Measurements from ENCODE around the gene HOXC9. TPM values are rescaled to one million over a fixed set of nuclear protein-coding genes. Genes with fewer than 3 reads are reported as not detected.

HOXC9 gene
- total and polyA plus RNA-seq, 4 donors = 0.38 to 9.0 (median 2.6) TPM; not detected in 1

- peak in 1 of 2 donors; percentile 67 for DNase-seq
- H3K9me3 ChIP-seq (ENCODE audit: control insufficient read depth, low read length) = no peaks in the 10 kb centered on the region
- intact Hi-C loops (cut with DNase I) = no loop called here
Measured at GRCh38 chr12:53968214-53969127, 31.5 kb upstream of the HOXC9 start.

DNA sequence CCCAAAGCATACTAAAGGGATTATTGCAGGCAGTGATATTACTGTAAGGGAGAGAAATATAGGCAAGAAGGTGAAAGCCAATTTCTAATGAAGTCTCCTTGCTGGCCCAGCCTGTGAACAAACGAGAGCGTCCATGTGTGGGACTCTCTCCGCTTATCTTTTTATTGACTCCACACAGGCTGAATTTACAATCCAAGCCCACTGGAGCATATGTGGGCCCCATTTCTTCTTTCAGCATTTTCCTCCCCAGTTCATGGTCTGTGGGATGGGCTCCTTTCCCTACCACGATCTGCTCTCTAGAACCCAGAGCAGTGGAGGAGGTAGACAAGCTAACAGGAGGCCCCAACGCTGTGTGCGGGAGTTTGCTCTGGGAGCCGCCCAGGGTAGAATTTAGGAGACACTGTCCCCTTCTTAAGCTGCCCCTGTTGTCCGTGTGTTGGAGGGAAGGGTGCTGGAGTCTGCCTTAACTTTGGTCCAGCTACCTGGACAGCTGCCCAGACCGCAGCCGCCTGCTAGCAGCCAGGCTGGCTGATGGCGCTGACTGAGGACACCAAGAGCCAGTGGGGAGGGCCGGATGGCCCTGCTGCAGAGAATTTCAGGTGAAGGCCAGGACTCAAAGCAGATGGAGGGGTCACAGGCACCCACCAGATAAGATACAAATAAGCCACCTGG is 30.2 kb upstream of the HOXC9 start:
- Histone ChIP-seq H3K9me3 (ENCODE audit: control insufficient read depth, low read length) (no peaks in the 10 kb centered on the region), H3K27ac (ENCODE audit: low read depth in 1 of 2, low read length in 2 of 2) (no peak overlapping the region), H3K4me3 (ENCODE audit: low read length in 2 of 2) (no peak overlapping the region), H3K36me3 (ENCODE audit: control insufficient read depth in 1 of 2, insufficient read depth in 2 of 2, low read length in 1 of 2) (no peaks in the 10 kb centered on the region), H3K27me3 (ENCODE audit: control insufficient read depth in 1 of 2, insufficient read depth in 2 of 2, low read length in 1 of 2) (no peaks in the 10 kb centered on the region), H3K4me1 (ENCODE audit: control insufficient read depth in 1 of 2, insufficient read depth in 2 of 2, low read length in 2 of 2) (no peaks in the 10 kb centered on the region)
- ATAC-seq (ENCODE audit: low FRiP score) (no peak), DNase-seq (no peak)
- intact Hi-C loops (cut with DNase I) = no loop called here
- 23 to 24% methylated on average over 12 of the region's 12 CpGs for WGBS, 2 donors

More at GRCh38 chr12:53968214-53969127, 31.5 kb upstream of the HOXC9 start:
- Histone ChIP-seq H3K4me3 (ENCODE audit: low read length in 2 of 2) (no peak overlapping the region), H3K27me3 (ENCODE audit: control insufficient read depth in 1 of 2, insufficient read depth in 2 of 2, low read length in 1 of 2) (no peaks in the 10 kb centered on the region), H3K4me1 (ENCODE audit: control insufficient read depth in 1 of 2, insufficient read depth in 2 of 2, low read length in 2 of 2) (no peaks in the 10 kb centered on the region), H3K36me3 (ENCODE audit: control insufficient read depth in 1 of 2, insufficient read depth in 2 of 2, low read length in 1 of 2) (no peaks in the 10 kb centered on the region), H3K27ac (ENCODE audit: low read depth in 1 of 2, low read length in 2 of 2) (no peak overlapping the region)
- WGBS, 2 donors = 67% methylated on average over 24 of the region's 24 CpGs
- no peak for ATAC-seq (ENCODE audit: low FRiP score)

DNA sequence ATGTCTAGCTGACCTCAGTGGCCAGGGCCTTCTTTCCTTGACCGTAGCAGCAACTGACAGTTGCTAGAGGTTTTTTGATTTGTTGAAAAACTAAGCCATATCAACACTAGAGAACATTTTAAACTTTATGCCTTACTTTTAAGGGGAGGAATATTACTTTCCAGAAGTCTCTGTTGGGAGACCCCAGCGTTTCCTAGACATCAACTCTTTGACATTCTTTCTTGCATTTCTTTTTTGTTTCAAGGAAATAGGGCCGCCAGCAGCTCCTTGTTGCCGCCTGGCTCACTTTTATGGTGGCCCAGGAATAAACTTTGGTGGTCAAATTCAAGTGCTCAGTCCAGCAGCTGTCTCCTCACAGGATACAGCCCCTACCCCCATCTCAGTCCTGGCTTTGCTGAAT is 29.5 kb upstream of the HOXC9 start:
- H3K4me3 ChIP-seq (ENCODE audit: low read length in 2 of 2) = no peak overlapping the region
- intact Hi-C loops (cut with DNase I) = no loop called here
- H3K4me1 ChIP-seq (ENCODE audit: control insufficient read depth in 1 of 2, insufficient read depth in 2 of 2, low read length in 2 of 2) = no peaks in the 10 kb centered on the region
- no peak for DNase-seq
- 60 to 63% methylated on average over 4 of the region's 4 CpGs for WGBS, 2 donors
- ATAC-seq (ENCODE audit: low FRiP score) = no peak
- H3K9me3 ChIP-seq (ENCODE audit: control insufficient read depth, low read length) = no peaks in the 10 kb centered on the region
- no peaks in the 10 kb centered on the region for H3K36me3 ChIP-seq (ENCODE audit: control insufficient read depth in 1 of 2, insufficient read depth in 2 of 2, low read length in 1 of 2)
- no peak overlapping the region for H3K27ac ChIP-seq (ENCODE audit: low read depth in 1 of 2, low read length in 2 of 2)
- H3K27me3 ChIP-seq (ENCODE audit: control insufficient read depth in 1 of 2, insufficient read depth in 2 of 2, low read length in 1 of 2) = no peaks in the 10 kb centered on the region

DNA sequence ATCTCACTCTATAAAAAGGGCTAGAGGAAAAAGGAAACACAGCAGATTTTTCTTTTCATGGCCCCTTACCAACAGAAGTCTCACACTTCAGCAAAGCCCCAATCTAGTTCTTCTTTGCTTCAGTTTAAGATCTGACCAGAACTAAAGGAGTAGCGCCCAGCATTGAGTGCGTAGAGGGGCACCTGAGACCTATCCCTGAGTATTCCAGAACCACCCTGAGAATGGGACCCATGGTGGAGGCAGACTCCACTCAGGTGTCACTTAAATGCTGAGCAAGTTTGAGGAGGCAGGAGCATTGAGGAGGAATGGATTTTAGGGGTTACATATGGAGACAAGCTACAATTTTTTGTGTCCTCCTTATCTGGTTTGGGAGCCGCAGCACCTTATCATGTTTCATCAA is 28.8 kb upstream of the HOXC9 start:
- Histone ChIP-seq H3K36me3 (ENCODE audit: control insufficient read depth in 1 of 2, insufficient read depth in 2 of 2, low read length in 1 of 2) (no peaks in the 10 kb centered on the region), H3K9me3 (ENCODE audit: control insufficient read depth, low read length) (no peaks in the 10 kb centered on the region), H3K27ac (ENCODE audit: low read depth in 1 of 2, low read length in 2 of 2) (no peak overlapping the region), H3K27me3 (ENCODE audit: control insufficient read depth in 1 of 2, insufficient read depth in 2 of 2, low read length in 1 of 2) (no peaks in the 10 kb centered on the region), H3K4me1 (ENCODE audit: control insufficient read depth in 1 of 2, insufficient read depth in 2 of 2, low read length in 2 of 2) (no peaks in the 10 kb centered on the region), H3K4me3 (ENCODE audit: low read length in 2 of 2) (no peak overlapping the region)
- DNase-seq = no peak
- WGBS, 2 donors = 77 to 81% methylated on average over 3 of the region's 3 CpGs
- no peak for ATAC-seq (ENCODE audit: low FRiP score)
- intact Hi-C loops (cut with DNase I) = no loop called here

- 19 to 49% methylated on average over 2 of the region's 2 CpGs for WGBS, 2 donors
- H3K27me3 ChIP-seq (ENCODE audit: control insufficient read depth in 1 of 2, insufficient read depth in 2 of 2, low read length in 1 of 2) = no peaks in the 10 kb centered on the region
- no peaks in the 10 kb centered on the region for H3K4me1 ChIP-seq (ENCODE audit: control insufficient read depth in 1 of 2, insufficient read depth in 2 of 2, low read length in 2 of 2)
- intact Hi-C loops (cut with DNase I) = no loop called here
- H3K27ac ChIP-seq (ENCODE audit: low read depth in 1 of 2, low read length in 2 of 2) = no peak overlapping the region
- DNase-seq (no peak), ATAC-seq (ENCODE audit: low FRiP score) (no peak)
- H3K36me3 ChIP-seq (ENCODE audit: control insufficient read depth in 1 of 2, insufficient read depth in 2 of 2, low read length in 1 of 2) = no peaks in the 10 kb centered on the region
- H3K4me3 ChIP-seq (ENCODE audit: low read length in 2 of 2) = no peak overlapping the region
- H3K9me3 ChIP-seq (ENCODE audit: control insufficient read depth, low read length) = no peaks in the 10 kb centered on the region
Measured at GRCh38 chr12:53971686-53972085, 28.3 kb upstream of the HOXC9 start.

- Histone ChIP-seq H3K4me1 (ENCODE audit: control insufficient read depth in 1 of 2, insufficient read depth in 2 of 2, low read length in 2 of 2) (no peaks in the 10 kb centered on the region), H3K36me3 (ENCODE audit: control insufficient read depth in 1 of 2, insufficient read depth in 2 of 2, low read length in 1 of 2) (no peaks in the 10 kb centered on the region), H3K27ac (ENCODE audit: low read depth in 1 of 2, low read length in 2 of 2) (no peak overlapping the region), H3K9me3 (ENCODE audit: control insufficient read depth, low read length) (no peaks in the 10 kb centered on the region), H3K4me3 (ENCODE audit: low read length in 2 of 2) (no peak overlapping the region), H3K27me3 (ENCODE audit: control insufficient read depth in 1 of 2, insufficient read depth in 2 of 2, low read length in 1 of 2) (no peaks in the 10 kb centered on the region)
- 27 to 33% methylated on average over 9 of the region's 9 CpGs for WGBS, 2 donors
- intact Hi-C loops (cut with DNase I) = no loop called here
- DNase-seq (no peak), ATAC-seq (ENCODE audit: low FRiP score) (no peak)
Measured at GRCh38 chr12:53972152-53972702, 27.7 kb upstream of the HOXC9 start.

DNA sequence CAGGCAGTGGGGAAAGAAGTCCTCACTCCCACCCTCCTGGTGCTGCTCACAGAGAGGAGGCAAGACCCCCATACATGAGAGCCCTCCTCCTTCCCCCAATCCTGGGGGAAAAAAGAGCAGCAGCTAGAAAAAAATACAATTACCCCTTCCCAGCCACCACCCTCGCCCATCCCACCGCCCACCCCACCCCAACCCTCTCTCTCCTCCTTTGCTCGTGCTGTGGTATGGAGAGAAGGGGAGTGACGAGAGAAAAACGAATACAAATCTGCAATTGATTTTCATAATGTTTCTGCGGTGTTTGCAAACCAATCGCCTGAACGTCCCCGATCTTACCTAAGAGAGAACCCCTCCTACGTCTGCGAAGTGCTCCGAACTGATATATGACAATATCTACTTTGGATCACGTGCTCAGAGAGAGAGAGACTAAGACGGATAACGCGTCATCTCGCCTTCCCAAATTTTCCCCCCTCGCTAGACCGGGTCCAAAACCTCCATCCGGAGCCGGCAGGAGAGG is 27.2 kb upstream of the HOXC9 start, which contains the start of gene HOXC11:
TSS of gene HOXC11 (plus strand) at position 405 of the 514 bp plus-strand sequence. CDS start 116 bp downstream, outside the sequence.
- Histone ChIP-seq H3K4me3 (ENCODE audit: low read length in 2 of 2) (no peak within 1 kb of the TSS), H3K4me1 (ENCODE audit: control insufficient read depth in 1 of 2, insufficient read depth in 2 of 2, low read length in 2 of 2) (no peaks in the 10 kb centered on the region), H3K27me3 (ENCODE audit: control insufficient read depth in 1 of 2, insufficient read depth in 2 of 2, low read length in 1 of 2) (no peaks in the 10 kb centered on the region), H3K9me3 (ENCODE audit: control insufficient read depth, low read length) (no peaks in the 10 kb centered on the region), H3K27ac (ENCODE audit: low read depth in 1 of 2, low read length in 2 of 2) (no peak within 1 kb of the TSS), H3K36me3 (ENCODE audit: control insufficient read depth in 1 of 2, insufficient read depth in 2 of 2, low read length in 1 of 2) (no peaks in the 10 kb centered on the region)
- intact Hi-C loops (cut with DNase I) = no loop called here
- ATAC-seq (ENCODE audit: low FRiP score) = peak; percentile 6
- WGBS, 2 donors = 11% methylated on average over 20 to 21 of the region's 21 CpGs
- DNase-seq = no peak

GRCh38 chr12:53973236-53974042 is 26.5 kb upstream of the HOXC9 start:
- ATAC-seq (ENCODE audit: low FRiP score) = peak; percentile 79

More at GRCh38 chr12:53973236-53974042, 26.5 kb upstream of the HOXC9 start:
- WGBS, 2 donors = 2 to 3% methylated on average over 68 to 71 of the region's 71 CpGs
- no peaks in the 10 kb centered on the region for H3K9me3 ChIP-seq (ENCODE audit: control insufficient read depth, low read length)
- H3K4me3 ChIP-seq (ENCODE audit: low read length in 2 of 2) = no peak overlapping the region
- no peaks in the 10 kb centered on the region for H3K36me3 ChIP-seq (ENCODE audit: control insufficient read depth in 1 of 2, insufficient read depth in 2 of 2, low read length in 1 of 2)
- H3K4me1 ChIP-seq (ENCODE audit: control insufficient read depth in 1 of 2, insufficient read depth in 2 of 2, low read length in 2 of 2) = no peaks in the 10 kb centered on the region
- no peak overlapping the region for H3K27ac ChIP-seq (ENCODE audit: low read depth in 1 of 2, low read length in 2 of 2)
- intact Hi-C loops (cut with DNase I) = no loop called here
- H3K27me3 ChIP-seq (ENCODE audit: control insufficient read depth in 1 of 2, insufficient read depth in 2 of 2, low read length in 1 of 2) = no peaks in the 10 kb centered on the region
- peak in 1 of 2 donors; percentile 90 for DNase-seq

Data from aorta (tissue), 5 donors.